IPS-20b (cell line): ENCODE measurements around the gene TFF3.

Source experiments
- H3K27ac ChIP-seq: one replicate; pipeline ENCODE4 v1.5.1; 2013; ENCODE audit warnings: low read length
- H3K27me3 ChIP-seq: 2 replicates; pipeline ENCODE4 v1.6.1; 2013; ENCODE audit warnings: mild to moderate bottlenecking, low read length, inconsistent platforms; ENCODE audit not compliant: insufficient read depth
- H3K36me3 ChIP-seq: 2 replicates; pipeline ENCODE4 v1.6.1; 2013; ENCODE audit warnings: low read depth, mild to moderate bottlenecking, inconsistent platforms, low read length, moderate library complexity; ENCODE audit not compliant: insufficient read depth
- H3K4me1 ChIP-seq: 2 replicates; pipeline ENCODE4 v1.6.1; 2013; ENCODE audit warnings: mild to moderate bottlenecking, control low read depth, inconsistent platforms, low read length, moderate library complexity; ENCODE audit not compliant: insufficient read depth
- H3K4me3 ChIP-seq: 2 replicates; pipeline ENCODE4 v1.5.1; 2013; ENCODE audit warnings: mild to moderate bottlenecking, low read length, inconsistent platforms
- H3K9ac ChIP-seq: 2 replicates; pipeline ENCODE4 v1.6.1; 2013; ENCODE audit warnings: low read depth, mild to moderate bottlenecking, inconsistent platforms, low read length, moderate library complexity
- H3K9me3 ChIP-seq: 2 replicates; pipeline ENCODE4 v1.6.1; 2013; ENCODE audit warnings: mild to moderate bottlenecking, low read depth, low read length, inconsistent platforms; ENCODE audit not compliant: insufficient read depth

TFF3 gene

DNA sequence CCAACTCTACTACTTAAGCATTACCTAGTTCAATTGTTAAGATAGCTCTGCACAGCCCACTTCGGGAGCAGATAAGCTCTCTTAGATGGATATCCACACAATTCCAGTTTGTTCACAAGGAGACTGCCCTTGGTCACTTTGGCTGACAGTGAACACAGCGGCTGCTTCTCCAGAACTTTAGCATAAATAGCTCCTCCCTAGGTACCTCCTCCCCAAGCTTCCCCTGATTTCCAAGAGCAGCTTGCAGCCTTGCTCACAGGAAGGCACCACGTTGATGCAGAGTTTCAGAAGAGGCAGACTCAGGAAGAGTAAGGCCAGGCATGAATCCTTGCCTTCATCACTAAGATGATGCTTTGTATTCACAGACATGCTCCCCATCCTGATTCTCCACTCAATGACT lies 24.7 kb downstream of the TFF3 start:
- no peak overlapping the region for H3K27ac ChIP-seq
- no peaks in the 10 kb centered on the region for H3K27me3 ChIP-seq
- H3K36me3 ChIP-seq, result no peaks in the 10 kb centered on the region
- H3K9ac ChIP-seq, result no peak overlapping the region
- H3K4me3 ChIP-seq, result no peak overlapping the region
- no peaks in the 10 kb centered on the region for H3K4me1 ChIP-seq
- no peaks in the 10 kb centered on the region for H3K9me3 ChIP-seq

DNA sequence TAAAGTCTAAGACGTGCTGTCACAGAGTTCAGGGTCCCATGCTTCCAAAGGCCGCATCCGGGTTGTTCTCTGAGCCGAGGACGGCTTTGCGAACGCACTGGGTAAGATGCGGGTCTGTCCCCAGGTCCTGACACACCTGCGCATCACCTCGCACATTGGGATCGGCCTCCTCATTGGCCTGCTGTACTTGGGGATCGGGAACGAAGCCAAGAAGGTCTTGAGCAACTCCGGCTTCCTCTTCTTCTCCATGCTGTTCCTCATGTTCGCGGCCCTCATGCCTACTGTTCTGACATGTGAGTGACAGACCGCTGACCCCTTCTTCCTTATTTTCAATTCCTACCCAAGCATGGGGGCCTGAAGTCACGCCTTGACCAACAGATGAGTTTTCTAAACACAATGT lies 25.3 kb downstream of the TFF3 start:
- H3K9ac ChIP-seq, result no peak overlapping the region
- H3K4me1 ChIP-seq, result no peaks in the 10 kb centered on the region
- H3K27me3 ChIP-seq, result no peaks in the 10 kb centered on the region
- no peak overlapping the region for H3K4me3 ChIP-seq
- no peaks in the 10 kb centered on the region for H3K9me3 ChIP-seq
- no peaks in the 10 kb centered on the region for H3K36me3 ChIP-seq
- no peak overlapping the region for H3K27ac ChIP-seq

DNA sequence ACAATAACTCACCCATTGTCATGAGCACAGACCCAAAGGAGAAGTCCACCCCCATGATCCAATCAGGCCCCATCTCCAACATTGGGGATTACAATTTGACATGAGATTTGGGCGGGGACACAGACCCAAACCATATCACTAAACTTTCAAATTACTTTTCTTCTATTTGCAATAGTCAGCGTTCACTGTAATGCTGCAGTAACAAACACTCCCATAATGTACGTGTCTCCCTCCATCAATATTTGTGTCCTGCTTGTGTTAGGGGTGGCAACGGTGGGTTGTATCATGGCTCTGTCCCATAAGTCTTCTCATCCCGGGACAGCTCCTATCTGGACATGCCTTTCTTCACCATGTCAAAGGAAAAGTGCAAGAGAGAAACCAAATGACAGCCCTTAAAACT lies 26.2 kb downstream of the TFF3 start:
- H3K27ac ChIP-seq, result no peak overlapping the region
- no peaks in the 10 kb centered on the region for H3K36me3 ChIP-seq
- no peaks in the 10 kb centered on the region for H3K4me1 ChIP-seq
- no peak overlapping the region for H3K4me3 ChIP-seq
- H3K9ac ChIP-seq, result no peak overlapping the region
- H3K27me3 ChIP-seq, result no peaks in the 10 kb centered on the region
- no peaks in the 10 kb centered on the region for H3K9me3 ChIP-seq

DNA sequence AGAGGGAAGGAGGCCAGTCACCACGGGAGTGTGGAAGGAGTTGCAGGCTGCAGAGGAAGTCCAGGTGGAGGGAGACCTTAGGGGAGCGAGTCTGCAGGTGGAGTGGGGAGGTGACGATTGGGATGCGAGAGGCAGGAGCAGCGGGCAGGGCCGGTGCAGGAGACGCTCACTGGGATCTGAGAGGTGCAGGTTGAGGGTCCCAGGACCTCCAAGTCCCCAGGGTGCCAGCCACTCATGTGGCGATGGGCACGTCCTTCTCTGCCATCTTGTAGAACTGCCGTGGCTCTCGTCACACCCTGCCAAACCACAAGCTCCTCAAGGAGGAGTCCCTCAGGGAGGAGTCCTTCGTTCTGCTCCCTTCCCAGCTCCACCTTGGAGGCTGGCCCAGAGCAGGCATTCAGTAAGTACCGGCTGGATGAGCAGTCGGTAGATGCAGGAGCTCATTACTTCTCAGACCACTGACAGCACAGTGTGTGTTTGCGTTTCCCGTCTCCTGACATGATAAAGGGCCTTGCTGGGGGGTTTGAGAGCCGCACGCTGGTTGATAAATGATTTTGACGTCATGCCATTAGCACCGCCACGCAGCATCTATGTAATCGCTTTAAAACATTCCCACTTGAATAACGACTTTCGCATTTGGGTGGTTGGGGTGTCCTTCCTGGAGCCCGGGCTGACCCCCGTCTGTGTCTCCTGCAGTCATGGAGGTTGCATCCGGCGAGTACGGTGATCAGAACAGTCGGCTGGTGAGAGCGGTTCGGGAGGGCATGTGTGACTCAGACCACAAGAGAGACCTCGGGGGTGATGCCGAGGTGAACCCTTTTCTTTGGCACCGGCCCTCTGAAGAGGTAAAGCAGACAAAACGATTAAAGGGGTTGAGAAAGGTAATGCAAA lies 27.8 kb downstream of the TFF3 start:
- Histone ChIP-seq H3K27me3 (no peaks in the 10 kb centered on the region), H3K9ac (no peak overlapping the region), H3K27ac (no peak overlapping the region), H3K4me1 (no peaks in the 10 kb centered on the region), H3K9me3 (no peaks in the 10 kb centered on the region), H3K36me3 (no peaks in the 10 kb centered on the region), H3K4me3 (no peak overlapping the region)

DNA sequence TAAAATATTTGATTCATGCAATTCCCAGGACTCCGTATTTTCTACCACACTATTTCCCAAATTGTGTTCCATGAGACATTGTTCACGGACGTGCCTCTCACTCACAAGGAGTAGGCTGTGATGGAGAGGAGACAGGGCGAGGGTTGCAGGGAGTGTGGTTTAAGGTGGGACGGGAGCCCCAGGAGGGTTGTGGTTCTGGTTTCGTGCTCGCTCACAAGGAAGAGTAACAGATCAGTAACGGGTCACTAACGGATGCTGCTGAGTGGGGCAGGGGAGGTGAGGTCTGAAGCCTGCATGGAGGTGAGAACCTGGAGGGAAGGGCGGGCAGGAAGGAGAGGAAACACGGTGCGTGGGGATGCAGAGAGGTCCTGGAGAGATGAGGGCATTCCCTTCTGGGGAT lies 28.8 kb downstream of the TFF3 start:
- H3K27ac ChIP-seq, result no peak overlapping the region
- no peaks in the 10 kb centered on the region for H3K27me3 ChIP-seq
- H3K4me3 ChIP-seq, result no peak overlapping the region
- no peaks in the 10 kb centered on the region for H3K4me1 ChIP-seq
- no peak overlapping the region for H3K9ac ChIP-seq
- no peaks in the 10 kb centered on the region for H3K36me3 ChIP-seq
- no peaks in the 10 kb centered on the region for H3K9me3 ChIP-seq

DNA sequence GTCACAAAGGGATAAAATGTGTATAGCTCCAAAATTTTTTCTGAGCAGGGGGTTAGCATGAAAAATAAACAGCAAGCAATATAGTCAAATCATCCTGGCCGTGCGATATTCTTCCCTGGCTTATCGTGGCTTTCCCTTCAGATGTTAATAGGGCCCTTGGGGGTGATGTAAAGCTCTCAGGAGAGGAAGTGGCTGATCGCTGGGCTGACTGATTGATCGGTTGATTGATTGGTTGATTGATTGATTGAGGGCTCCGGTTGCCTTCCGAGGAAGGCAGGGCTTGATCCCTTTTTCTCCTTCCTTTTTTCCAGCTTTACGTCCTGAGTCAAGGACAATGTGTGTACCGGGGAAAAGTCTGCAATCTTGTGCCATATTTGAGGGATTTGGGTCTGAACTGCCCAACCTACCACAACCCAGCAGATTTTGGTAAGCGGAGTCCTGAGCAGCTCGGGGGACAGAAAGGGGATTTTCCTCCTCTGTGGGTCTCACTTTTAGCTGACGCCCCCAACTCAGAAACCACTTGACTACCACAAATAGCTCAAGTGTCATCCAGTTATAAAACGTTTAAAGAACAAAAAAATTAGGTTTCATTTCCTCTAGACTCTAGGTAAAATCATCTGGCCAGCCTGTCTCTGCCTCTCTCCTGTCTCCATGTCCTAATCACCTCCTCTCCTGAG lies 29.5 kb downstream of the TFF3 start:
- Histone ChIP-seq H3K9me3 (no peaks in the 10 kb centered on the region), H3K9ac (no peak overlapping the region), H3K4me3 (no peak overlapping the region), H3K27ac (no peak overlapping the region), H3K27me3 (no peaks in the 10 kb centered on the region), H3K36me3 (no peaks in the 10 kb centered on the region), H3K4me1 (no peaks in the 10 kb centered on the region)

DNA sequence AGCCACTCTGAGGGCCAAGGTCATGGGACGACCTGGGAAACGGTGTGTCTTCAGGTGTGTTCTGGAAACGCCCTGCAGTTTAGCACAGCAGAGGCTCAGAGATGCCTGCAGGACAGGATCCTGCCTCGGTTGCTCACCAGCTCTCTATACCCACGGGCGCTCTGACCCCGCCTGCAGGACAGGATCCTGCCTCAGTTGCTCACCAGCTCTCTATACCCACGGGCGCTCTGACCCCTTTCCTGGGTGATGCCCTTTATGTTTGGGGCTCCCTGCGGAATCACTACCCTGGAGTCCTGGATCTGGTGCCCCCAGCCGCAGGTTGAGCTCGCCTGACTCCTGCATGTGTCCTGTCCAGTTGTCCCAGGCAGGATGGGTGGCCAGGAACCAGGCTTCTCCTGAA lies 32.5 kb downstream of the TFF3 start:
- H3K4me1 ChIP-seq, result no peaks in the 10 kb centered on the region
- H3K36me3 ChIP-seq, result no peaks in the 10 kb centered on the region
- H3K9me3 ChIP-seq, result no peaks in the 10 kb centered on the region
- H3K27me3 ChIP-seq, result no peaks in the 10 kb centered on the region
- H3K9ac ChIP-seq, result no peak overlapping the region
- no peak overlapping the region for H3K4me3 ChIP-seq
- H3K27ac ChIP-seq, result no peak overlapping the region

DNA sequence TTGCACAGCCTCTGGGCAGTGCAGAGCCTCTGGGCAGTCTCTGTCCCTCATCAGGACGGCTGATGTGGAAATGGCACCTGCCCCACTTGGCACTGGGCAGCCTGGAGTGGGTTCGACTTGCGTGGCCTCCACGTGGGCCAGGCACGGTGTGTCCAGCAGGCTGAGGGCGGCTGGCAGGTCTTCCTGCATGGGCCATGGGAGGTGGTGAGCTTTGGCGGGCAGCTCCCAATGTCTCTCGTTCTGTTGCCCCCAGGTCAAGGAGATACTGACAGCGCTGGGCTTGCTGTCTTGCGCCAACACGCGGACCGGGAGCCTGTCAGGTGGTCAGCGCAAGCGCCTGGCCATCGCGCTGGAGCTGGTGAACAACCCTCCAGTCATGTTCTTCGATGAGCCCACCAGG lies 33.2 kb downstream of the TFF3 start:
- Histone ChIP-seq H3K9me3 (no peaks in the 10 kb centered on the region), H3K9ac (no peak overlapping the region), H3K4me3 (no peak overlapping the region), H3K36me3 (no peaks in the 10 kb centered on the region), H3K4me1 (no peaks in the 10 kb centered on the region), H3K27me3 (no peaks in the 10 kb centered on the region), H3K27ac (no peak overlapping the region)

DNA sequence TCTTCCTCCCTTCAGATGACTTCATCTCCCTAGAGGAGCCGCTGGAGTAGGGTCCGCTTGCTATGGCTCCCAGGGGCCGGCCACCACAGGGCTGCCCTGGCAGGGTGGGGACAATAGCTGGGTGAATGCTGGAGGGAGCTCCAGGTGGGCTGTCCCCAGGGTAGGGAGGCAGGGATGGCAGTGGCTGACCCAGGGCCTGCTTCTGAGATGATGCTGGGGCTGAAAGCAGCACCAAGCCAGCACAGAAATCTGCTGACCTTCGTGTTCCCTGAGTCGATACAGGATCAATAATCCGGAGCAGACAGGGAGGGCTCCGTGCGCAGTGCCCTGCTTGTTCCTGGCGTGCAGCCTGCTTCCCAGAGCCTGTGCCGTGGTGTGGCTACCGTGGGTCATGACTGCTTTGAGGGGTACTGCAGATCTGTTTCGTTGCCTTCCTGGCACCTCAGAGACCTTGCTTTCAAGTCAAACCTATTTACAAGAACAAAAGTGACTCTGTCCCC lies 34.0 kb downstream of the TFF3 start:
- Histone ChIP-seq H3K9me3 (no peaks in the 10 kb centered on the region), H3K9ac (no peak overlapping the region), H3K27ac (no peak overlapping the region), H3K4me3 (no peak overlapping the region), H3K36me3 (no peaks in the 10 kb centered on the region), H3K4me1 (no peaks in the 10 kb centered on the region), H3K27me3 (no peaks in the 10 kb centered on the region)

DNA sequence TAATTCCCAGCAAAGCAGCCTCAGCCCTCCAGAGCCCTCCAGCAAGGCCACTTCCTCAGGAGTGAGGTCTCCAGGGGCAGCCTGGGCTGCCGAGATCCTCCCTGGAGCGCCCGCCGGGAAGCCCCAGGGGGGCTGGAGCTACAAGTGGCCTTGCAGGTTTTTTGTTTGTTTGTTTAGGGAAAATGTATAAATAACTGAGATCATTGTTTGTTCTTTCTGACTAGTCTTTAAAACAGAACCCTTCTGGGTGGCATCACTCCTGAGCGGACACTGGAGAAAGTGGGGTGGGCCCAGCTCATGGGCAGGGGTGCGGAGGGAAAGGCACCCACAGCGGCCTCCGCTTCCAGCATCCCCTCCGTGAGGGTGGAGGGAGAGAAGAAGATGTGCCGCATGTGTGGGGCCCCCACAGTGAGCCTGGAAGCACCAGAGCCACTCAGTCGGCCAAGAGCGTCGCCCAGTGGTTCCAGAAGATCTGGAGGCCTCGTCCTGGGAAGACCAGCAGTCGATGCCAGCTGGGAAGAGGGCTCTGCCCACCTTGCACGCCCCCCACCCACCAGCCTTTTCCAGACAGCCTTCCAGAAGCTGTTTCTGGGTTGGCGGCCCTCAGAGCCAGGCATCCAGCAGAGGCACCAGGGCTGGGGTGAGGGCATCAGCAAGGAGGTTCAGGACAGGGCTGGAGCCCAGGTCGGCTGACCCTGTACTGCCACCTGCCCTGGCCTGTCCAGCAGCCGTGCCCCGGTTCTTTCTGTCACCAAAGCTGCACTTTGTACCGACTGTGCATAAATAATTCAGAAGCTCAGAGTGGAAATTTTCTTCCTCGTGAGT lies 34.6 kb downstream of the TFF3 start:
- Histone ChIP-seq H3K36me3 (no peaks in the 10 kb centered on the region), H3K27me3 (no peaks in the 10 kb centered on the region), H3K4me1 (no peaks in the 10 kb centered on the region), H3K9me3 (no peaks in the 10 kb centered on the region), H3K27ac (no peak overlapping the region), H3K4me3 (no peak overlapping the region), H3K9ac (no peak overlapping the region)

DNA sequence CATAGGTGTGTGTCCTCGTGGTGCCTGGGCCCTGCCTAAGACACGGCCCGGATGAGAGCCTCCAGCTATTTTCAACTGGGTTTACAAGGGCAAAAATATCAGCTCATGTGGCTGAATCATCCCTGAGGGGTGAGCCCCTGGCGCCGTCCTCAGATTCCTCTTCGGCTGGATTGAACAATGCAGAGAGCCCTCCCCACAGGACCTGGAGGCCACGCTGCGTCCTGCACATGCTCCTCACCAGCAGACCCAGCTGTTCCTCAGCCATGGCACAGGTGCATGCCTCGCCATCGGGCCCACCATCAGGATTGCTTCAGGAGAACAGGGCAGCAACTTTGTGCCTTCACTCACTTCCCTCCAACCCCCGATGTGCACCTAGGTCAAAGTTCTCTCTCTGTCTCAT lies 35.3 kb downstream of the TFF3 start:
- H3K27me3 ChIP-seq, result no peaks in the 10 kb centered on the region
- no peaks in the 10 kb centered on the region for H3K9me3 ChIP-seq

More for the DNA sequence above, 35.3 kb downstream of the TFF3 start:
- Histone ChIP-seq H3K9ac (no peak overlapping the region), H3K27ac (no peak overlapping the region), H3K4me3 (no peak overlapping the region), H3K36me3 (no peaks in the 10 kb centered on the region), H3K4me1 (no peaks in the 10 kb centered on the region)
